HepG2 (cell line): ENCODE measurements around the gene NFIL3. TPM values are rescaled to one million over a fixed set of nuclear protein-coding genes. Genes with fewer than 3 reads are reported as not detected.

Experiments used
- ARID2 ChIP-seq: sonication (generic); formaldehyde crosslinking; IDR thresholded peaks from 2 replicates; pipeline ENCODE4 v1.8.1; 2022; ENCODE audit warnings: mild to moderate bottlenecking, missing genetic modification reagents, borderline replicate concordance
- KDM5A ChIP-seq: fragments of 200-600 bp; sonication (generic); IDR thresholded peaks from 2 replicates; pipeline ENCODE4 v1.7.0; 2018; ENCODE audit warnings: antibody characterized with exemption, mild to moderate bottlenecking, low read length, borderline replicate concordance
- MAFF ChIP-seq: IDR thresholded peaks from 2 replicates; pipeline ENCODE4 v1.6.1; 2011; ENCODE audit warnings: low read depth, low read length, improper control_type of control experiment
- NCOA5 ChIP-seq: sonication (generic); formaldehyde crosslinking; IDR thresholded peaks from 2 replicates; pipeline ENCODE4 v1.4.0; 2020; ENCODE audit warnings: missing genetic modification reagents
- SIN3A ChIP-seq: IDR thresholded peaks from 2 replicates; pipeline ENCODE4 v1.6.1; 2011; ENCODE audit warnings: low read depth, mild to moderate bottlenecking, control low read depth, low read length, borderline replicate concordance
- TRIM24 ChIP-seq: sonication (generic); formaldehyde crosslinking; IDR thresholded peaks from 2 replicates; pipeline ENCODE4 v1.8.0; 2022; ENCODE audit warnings: mild to moderate bottlenecking, missing genetic modification reagents
- ZBTB7B ChIP-seq: sonication (generic); formaldehyde crosslinking; IDR thresholded peaks from 2 replicates; pipeline ENCODE4 v1.4.0; 2020; ENCODE audit warnings: missing genetic modification reagents
- ZIK1 ChIP-seq: sonication (generic); formaldehyde crosslinking; IDR thresholded peaks from 2 replicates; pipeline ENCODE4 v1.5.0; 2020; ENCODE audit warnings: mild to moderate bottlenecking, low read depth, missing genetic modification reagents, borderline replicate concordance
- ZNF430 ChIP-seq: sonication (generic); formaldehyde crosslinking; IDR thresholded peaks from 2 replicates; pipeline ENCODE4 v1.9.0; 2021; ENCODE audit warnings: mild to moderate bottlenecking, missing genetic modification reagents
- ZNF570 ChIP-seq: sonication (generic); formaldehyde crosslinking; IDR thresholded peaks from 2 replicates; pipeline ENCODE4 v1.4.0; 2020; ENCODE audit warnings: mild to moderate bottlenecking, missing genetic modification reagents, borderline replicate concordance
- ZNF619 ChIP-seq: sonication (generic); formaldehyde crosslinking; IDR thresholded peaks from 2 replicates; pipeline ENCODE4 v1.4.0; 2020; ENCODE audit warnings: mild to moderate bottlenecking, missing genetic modification reagents
- ZSCAN21 ChIP-seq: sonication (generic); formaldehyde crosslinking; IDR thresholded peaks from 2 replicates; pipeline ENCODE4 v1.8.0; 2022; ENCODE audit warnings: mild to moderate bottlenecking, missing genetic modification reagents, moderate library complexity, borderline replicate concordance
- polyA plus RNA-seq, 8 experiments: library from polyadenylated mRNA; depleted of rRNA in 3 of 8; stranded (reverse) in 7 of 8; unstranded in 1 of 8; fragments of >200 nt; fragmentation: Illumina TruSeq in 4 of 8; extraction: Trizol in 4 of 8; gene quantifications; 2 replicates each; pipeline versions ENCODE4 v1.2.1 to v1.2.3, GENCODE V29; 2011 to 2016; ENCODE audit warnings: low read depth in 4 of 8, missing spikeins in 1 of 8, mixed read lengths in 1 of 8; ENCODE audit not compliant: insufficient read depth in 1 of 8
- total RNA-seq, 5 experiments: library from RNA; depleted of rRNA; stranded (reverse); fragments of >200 nt; fragmentation: Illumina TruSeq; extraction: Trizol; gene quantifications; 2 replicates each; pipeline ENCODE4 v1.2.3, GENCODE V29; 2016; ENCODE audit warnings: low read depth in 1 of 5
- TF ChIP-seq, protein P1 (sequence below): IDR thresholded peaks from 2 replicates; pipeline ENCODE4 v1.6.1; 2016; ENCODE audit warnings: missing genetic modification reagents, missing compliant biosample characterization
- TF ChIP-seq, protein P2 (sequence below): sonication (generic); formaldehyde crosslinking; IDR thresholded peaks from 2 replicates; pipeline ENCODE4 v1.4.0; 2020; ENCODE audit warnings: missing genetic modification reagents, borderline replicate concordance
- TF ChIP-seq, protein P3 (sequence below): sonication (generic); formaldehyde crosslinking; IDR thresholded peaks from 2 replicates; pipeline ENCODE4 v1.4.0; 2020; ENCODE audit warnings: missing genetic modification reagents, borderline replicate concordance
- TF ChIP-seq, protein P4 (sequence below): sonication (generic); formaldehyde crosslinking; IDR thresholded peaks from 2 replicates; pipeline ENCODE4 v1.4.0; 2020; ENCODE audit warnings: missing genetic modification reagents
- TF ChIP-seq, protein P5 (sequence below): sonication (generic); formaldehyde crosslinking; IDR thresholded peaks from 2 replicates; pipeline ENCODE4 v1.4.0; 2020; ENCODE audit warnings: mild to moderate bottlenecking, missing genetic modification reagents, borderline replicate concordance
- TF ChIP-seq, protein P6 (sequence below): sonication (generic); formaldehyde crosslinking; IDR thresholded peaks from 2 replicates; pipeline ENCODE4 v1.4.0; 2020; ENCODE audit warnings: missing genetic modification reagents

Gene NFIL3
- total and polyA plus RNA-seq, 2 of the 13 experiments (the other 11 are each of a cell fraction or from before 2014, with no cell fraction given) = 46.6 to 54.2 TPM

DNA sequence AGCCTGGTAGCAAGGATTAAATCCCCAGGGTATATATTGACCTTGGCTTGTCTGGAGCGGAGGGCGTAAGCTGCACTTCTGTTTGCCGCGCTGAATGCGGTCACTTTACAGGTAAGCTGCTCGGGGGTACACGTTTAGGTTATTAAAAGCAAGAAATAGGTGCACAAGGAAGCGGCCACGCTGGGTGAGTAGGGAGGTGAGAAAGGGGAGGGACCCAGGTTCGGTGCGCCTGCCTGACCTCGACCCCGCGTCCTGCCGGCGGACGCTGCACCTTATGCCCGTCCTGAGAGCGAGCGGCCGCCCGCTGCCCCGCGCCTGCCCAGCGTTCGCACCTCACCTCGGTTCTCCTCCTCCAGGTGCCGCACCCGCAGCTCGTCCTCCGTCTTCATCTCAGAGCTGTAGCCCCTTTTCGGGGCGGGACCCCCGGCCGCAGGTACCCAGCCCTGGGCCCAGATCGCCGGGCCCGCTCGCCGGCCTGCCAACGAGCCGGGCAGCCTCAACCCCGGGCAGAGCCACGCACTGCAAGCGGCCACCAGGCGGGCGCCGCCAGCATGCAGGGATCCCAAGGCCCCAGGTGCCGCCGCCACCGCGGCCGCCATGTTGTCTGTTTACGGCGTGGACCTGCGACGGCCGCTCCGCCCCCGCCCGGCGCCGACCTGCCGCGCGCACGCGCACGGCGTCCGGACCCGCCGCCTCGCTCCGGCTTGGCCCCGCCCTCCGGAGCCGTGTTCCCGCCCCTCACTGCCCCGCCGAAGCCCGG is 62.2 kb downstream of the NFIL3 start, which contains the start of gene AUH (continued):
- TF ChIP-seq, protein P1, sequence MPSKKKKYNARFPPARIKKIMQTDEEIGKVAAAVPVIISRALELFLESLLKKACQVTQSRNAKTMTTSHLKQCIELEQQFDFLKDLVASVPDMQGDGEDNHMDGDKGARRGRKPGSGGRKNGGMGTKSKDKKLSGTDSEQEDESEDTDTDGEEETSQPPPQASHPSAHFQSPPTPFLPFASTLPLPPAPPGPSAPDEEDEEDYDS (CRISPR knock-in tag) = no peak
- TF ChIP-seq, protein P2, sequence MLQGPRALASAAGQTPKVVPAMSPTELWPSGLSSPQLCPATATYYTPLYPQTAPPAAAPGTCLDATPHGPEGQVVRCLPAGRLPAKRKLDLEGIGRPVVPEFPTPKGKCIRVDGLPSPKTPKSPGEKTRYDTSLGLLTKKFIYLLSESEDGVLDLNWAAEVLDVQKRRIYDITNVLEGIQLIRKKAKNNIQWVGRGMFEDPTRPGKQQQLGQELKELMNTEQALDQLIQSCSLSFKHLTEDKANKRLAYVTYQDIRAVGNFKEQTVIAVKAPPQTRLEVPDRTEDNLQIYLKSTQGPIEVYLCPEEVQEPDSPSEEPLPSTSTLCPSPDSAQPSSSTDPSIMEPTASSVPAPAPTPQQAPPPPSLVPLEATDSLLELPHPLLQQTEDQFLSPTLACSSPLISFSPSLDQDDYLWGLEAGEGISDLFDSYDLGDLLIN (CRISPR knock-in tag) = 0 out of 2 replicates have a peak, but pooled peaks have one; percentile 38
- TF ChIP-seq ZNF619 (CRISPR knock-in tag) (0 out of 2 replicates have a peak, but pooled peaks have one; percentile 47), ZBTB7B (CRISPR knock-in tag) (no peak), TRIM24 (CRISPR knock-in tag) (no peak), NCOA5 (no peak), KDM5A (peak; percentile 64), ARID2 (no peak), ZNF430 (CRISPR knock-in tag) (peak; percentile 78; the same call in 1 of the 2 replicates), ZIK1 (CRISPR knock-in tag) (no peak), MAFF (no peak), SIN3A (0 out of 2 replicates have a peak, but pooled peaks have one; percentile 74), ZNF570 (CRISPR knock-in tag) (no peak), ZSCAN21 (CRISPR knock-in tag) (peak; percentile 25; the same call in 1 of the 2 replicates)
- TF ChIP-seq, protein P3, sequence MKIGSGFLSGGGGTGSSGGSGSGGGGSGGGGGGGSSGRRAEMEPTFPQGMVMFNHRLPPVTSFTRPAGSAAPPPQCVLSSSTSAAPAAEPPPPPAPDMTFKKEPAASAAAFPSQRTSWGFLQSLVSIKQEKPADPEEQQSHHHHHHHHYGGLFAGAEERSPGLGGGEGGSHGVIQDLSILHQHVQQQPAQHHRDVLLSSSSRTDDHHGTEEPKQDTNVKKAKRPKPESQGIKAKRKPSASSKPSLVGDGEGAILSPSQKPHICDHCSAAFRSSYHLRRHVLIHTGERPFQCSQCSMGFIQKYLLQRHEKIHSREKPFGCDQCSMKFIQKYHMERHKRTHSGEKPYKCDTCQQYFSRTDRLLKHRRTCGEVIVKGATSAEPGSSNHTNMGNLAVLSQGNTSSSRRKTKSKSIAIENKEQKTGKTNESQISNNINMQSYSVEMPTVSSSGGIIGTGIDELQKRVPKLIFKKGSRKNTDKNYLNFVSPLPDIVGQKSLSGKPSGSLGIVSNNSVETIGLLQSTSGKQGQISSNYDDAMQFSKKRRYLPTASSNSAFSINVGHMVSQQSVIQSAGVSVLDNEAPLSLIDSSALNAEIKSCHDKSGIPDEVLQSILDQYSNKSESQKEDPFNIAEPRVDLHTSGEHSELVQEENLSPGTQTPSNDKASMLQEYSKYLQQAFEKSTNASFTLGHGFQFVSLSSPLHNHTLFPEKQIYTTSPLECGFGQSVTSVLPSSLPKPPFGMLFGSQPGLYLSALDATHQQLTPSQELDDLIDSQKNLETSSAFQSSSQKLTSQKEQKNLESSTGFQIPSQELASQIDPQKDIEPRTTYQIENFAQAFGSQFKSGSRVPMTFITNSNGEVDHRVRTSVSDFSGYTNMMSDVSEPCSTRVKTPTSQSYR = no peak
- TF ChIP-seq, protein P4, sequence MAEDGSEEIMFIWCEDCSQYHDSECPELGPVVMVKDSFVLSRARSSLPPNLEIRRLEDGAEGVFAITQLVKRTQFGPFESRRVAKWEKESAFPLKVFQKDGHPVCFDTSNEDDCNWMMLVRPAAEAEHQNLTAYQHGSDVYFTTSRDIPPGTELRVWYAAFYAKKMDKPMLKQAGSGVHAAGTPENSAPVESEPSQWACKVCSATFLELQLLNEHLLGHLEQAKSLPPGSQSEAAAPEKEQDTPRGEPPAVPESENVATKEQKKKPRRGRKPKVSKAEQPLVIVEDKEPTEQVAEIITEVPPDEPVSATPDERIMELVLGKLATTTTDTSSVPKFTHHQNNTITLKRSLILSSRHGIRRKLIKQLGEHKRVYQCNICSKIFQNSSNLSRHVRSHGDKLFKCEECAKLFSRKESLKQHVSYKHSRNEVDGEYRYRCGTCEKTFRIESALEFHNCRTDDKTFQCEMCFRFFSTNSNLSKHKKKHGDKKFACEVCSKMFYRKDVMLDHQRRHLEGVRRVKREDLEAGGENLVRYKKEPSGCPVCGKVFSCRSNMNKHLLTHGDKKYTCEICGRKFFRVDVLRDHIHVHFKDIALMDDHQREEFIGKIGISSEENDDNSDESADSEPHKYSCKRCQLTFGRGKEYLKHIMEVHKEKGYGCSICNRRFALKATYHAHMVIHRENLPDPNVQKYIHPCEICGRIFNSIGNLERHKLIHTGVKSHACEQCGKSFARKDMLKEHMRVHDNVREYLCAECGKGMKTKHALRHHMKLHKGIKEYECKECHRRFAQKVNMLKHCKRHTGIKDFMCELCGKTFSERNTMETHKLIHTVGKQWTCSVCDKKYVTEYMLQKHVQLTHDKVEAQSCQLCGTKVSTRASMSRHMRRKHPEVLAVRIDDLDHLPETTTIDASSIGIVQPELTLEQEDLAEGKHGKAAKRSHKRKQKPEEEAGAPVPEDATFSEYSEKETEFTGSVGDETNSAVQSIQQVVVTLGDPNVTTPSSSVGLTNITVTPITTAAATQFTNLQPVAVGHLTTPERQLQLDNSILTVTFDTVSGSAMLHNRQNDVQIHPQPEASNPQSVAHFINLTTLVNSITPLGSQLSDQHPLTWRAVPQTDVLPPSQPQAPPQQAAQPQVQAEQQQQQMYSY (CRISPR knock-in tag) = 0 out of 2 replicates have a peak, but pooled peaks have one; percentile 11
- TF ChIP-seq, protein P5, sequence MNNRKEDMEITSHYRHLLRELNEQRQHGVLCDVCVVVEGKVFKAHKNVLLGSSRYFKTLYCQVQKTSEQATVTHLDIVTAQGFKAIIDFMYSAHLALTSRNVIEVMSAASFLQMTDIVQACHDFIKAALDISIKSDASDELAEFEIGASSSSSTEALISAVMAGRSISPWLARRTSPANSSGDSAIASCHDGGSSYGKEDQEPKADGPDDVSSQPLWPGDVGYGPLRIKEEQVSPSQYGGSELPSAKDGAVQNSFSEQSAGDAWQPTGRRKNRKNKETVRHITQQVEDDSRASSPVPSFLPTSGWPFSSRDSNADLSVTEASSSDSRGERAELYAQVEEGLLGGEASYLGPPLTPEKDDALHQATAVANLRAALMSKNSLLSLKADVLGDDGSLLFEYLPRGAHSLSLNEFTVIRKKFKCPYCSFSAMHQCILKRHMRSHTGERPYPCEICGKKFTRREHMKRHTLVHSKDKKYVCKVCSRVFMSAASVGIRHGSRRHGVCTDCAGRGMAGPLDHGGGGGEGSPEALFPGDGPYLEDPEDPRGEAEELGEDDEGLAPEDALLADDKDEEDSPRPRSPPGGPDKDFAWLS (CRISPR knock-in tag) = no peak
- TF ChIP-seq, protein P6, sequence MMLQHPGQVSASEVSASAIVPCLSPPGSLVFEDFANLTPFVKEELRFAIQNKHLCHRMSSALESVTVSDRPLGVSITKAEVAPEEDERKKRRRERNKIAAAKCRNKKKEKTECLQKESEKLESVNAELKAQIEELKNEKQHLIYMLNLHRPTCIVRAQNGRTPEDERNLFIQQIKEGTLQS (CRISPR knock-in tag) = peak; percentile 66
